ENCODE data around the gene THSD4.

DNA sequence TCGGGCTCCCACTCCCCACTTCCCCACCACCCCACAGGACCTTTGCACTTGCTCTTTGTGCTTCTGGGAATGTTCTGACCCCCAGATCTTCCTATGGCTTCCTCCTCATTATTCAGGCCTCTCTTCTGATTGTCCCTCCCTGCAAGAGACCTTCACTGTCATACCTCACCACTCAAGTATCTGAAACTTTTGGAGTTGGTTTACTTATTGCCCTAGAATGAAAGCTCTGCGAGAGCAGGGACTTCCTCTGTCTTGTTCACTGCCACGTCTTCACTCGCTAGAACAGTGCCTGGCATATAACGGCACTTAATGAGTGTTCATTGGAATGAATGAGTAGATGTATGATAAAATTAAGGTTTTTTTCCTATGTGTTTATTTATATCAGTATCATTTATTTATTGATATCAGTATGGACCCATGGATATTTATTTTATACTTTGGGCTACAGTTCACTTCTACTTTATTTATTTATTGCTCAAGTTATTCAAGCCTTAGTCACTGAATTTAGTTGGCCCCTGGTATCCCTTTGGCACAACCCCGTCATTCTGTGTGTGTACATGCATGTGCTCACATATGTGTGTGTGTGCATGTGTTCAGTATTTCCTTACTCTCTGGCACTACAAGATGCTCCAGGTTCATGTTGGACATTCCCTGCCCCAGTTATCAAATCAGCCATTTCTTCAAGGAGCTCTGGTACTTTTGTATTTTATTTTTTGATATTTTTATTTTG is 197.6 kb downstream of the THSD4 start:
- TF ChIP-seq, protein P1, sequence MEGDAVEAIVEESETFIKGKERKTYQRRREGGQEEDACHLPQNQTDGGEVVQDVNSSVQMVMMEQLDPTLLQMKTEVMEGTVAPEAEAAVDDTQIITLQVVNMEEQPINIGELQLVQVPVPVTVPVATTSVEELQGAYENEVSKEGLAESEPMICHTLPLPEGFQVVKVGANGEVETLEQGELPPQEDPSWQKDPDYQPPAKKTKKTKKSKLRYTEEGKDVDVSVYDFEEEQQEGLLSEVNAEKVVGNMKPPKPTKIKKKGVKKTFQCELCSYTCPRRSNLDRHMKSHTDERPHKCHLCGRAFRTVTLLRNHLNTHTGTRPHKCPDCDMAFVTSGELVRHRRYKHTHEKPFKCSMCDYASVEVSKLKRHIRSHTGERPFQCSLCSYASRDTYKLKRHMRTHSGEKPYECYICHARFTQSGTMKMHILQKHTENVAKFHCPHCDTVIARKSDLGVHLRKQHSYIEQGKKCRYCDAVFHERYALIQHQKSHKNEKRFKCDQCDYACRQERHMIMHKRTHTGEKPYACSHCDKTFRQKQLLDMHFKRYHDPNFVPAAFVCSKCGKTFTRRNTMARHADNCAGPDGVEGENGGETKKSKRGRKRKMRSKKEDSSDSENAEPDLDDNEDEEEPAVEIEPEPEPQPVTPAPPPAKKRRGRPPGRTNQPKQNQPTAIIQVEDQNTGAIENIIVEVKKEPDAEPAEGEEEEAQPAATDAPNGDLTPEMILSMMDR (IDR thresholded peaks at IDR 0.05) = no peak
- no peak for TF ChIP-seq POLR2A (IDR thresholded peaks at IDR 0.05)
